PC-3 (cell line): ENCODE data around the gene KRT5.

Experiments used
- EZH2 ChIP-seq: fragments of 300-600 bp; sonication (generic); IDR thresholded peaks from one replicate; pipeline ENCODE4 v1.6.1; 2017; ENCODE audit warnings: antibody characterized with exemption, mild to moderate bottlenecking, low read length; ENCODE audit not compliant: unreplicated experiment
- TF ChIP-seq, protein P1 (sequence below): fragments of 300-600 bp; sonication (generic); conservative IDR thresholded peaks from 2 replicates; pipeline ENCODE4 v1.5.1; 2017; ENCODE audit warnings: antibody characterized with exemption, low read depth, mild to moderate bottlenecking, low read length

DNA sequence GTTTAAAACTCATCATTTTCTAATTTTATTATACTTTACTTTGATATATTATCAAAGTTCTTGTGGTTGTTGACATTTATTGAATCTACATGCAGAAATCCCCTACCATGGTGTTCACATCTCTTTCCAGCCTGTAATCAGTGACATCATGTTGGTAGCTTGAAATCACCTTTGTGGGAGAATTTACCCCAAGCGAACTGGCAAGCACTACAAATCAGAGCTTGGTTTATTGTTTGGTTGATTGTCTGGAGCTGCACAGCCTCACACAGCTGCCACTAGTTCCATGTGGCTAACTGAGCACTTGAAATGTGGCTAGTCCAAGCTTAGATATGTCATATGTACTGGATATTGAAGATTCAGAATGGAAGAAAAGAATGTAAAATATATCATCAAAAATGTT lies 15.4 kb upstream of the KRT5 start:
- TF ChIP-seq, protein P1, sequence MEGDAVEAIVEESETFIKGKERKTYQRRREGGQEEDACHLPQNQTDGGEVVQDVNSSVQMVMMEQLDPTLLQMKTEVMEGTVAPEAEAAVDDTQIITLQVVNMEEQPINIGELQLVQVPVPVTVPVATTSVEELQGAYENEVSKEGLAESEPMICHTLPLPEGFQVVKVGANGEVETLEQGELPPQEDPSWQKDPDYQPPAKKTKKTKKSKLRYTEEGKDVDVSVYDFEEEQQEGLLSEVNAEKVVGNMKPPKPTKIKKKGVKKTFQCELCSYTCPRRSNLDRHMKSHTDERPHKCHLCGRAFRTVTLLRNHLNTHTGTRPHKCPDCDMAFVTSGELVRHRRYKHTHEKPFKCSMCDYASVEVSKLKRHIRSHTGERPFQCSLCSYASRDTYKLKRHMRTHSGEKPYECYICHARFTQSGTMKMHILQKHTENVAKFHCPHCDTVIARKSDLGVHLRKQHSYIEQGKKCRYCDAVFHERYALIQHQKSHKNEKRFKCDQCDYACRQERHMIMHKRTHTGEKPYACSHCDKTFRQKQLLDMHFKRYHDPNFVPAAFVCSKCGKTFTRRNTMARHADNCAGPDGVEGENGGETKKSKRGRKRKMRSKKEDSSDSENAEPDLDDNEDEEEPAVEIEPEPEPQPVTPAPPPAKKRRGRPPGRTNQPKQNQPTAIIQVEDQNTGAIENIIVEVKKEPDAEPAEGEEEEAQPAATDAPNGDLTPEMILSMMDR, result no peak
- no peak for TF ChIP-seq EZH2
